ENCODE data around the gene FBXO9.

Gene FBXO9

DNA sequence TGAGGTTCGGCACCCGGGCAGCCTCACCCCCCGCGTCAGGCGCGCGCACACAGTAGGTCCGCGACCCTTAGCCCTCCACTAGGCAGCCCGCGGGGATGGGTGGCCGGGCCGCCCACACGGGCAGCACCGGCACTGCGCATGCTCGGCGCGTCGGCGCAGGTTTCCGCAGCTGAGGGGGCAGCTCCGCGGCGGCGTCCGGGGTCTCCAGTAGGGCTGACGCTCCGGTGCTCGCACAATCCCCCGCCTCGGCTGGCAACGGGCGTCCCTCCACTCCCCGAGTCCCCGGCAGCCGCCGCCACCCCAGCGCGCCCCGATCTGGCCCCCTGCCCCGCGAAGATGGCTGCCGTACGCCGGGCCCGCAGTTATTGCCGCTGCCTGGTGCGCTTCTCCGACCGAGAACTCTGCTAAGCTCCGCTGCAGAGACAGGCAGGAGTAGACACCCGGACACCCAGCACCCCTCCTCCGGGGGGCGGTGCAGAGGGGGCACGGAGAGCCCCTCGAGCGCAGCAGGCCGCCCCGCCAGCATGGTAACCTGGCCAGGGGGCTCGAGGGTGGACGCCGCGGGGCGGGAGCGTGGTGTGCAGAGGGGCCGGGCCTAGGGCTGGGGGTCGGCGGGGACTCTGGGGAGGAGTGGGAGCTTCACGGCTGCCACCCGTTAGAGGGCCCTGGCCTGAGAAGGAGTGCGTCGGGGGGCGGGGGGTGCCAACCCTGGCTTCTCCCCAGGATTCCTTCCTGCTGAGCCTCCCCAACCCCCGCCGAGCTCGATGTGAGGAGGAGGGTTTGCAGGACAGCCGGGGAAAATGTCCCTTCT, at the start of gene FBXO9:
TSS of gene FBXO9 (plus strand) at position 139 of the 811 bp plus-strand sequence. CDS start at position 525, 386 bp downstream.
- peak; percentile 59 for DNase-seq

DNA sequence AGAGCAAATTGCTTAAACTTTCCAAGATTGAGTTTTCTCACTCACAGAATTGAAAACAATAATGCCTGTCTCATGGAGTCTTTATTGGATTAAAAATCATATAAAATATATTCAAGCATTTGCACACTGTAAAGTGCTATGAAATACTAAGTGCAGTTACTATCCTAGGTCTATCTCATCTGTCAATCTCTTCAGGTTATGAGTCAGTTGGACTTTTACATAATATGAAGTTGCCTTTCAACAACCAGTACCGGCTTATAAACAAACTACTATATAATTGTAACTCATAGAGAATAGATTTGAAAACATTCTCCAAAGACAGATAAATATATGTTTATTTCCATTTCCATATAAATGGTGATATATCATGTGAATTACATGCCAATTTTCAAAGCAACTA, 49.7 kb upstream of the FBXO9 start:
- DNase-seq: no peak

DNA sequence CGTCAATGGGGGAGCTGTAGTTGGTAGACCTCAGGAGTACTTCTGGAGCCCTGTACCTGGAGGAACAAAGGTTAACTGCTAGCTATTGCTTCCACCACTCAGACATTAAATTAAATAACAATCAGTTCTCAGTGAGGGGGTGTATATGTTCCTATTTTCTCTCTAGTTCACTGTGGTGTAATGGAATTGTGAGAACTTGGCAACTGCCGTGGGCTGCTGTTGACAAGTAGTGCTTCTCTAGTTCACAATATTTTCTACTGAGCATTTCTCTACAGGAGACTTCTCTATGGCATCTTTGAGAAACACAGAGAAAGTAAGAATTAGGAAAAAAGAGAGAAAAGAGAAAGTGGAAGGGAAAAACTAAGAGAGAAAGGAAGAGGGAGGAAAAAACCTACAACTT, 46.8 kb upstream of the FBXO9 start:
- DNase-seq: no peak

DNA sequence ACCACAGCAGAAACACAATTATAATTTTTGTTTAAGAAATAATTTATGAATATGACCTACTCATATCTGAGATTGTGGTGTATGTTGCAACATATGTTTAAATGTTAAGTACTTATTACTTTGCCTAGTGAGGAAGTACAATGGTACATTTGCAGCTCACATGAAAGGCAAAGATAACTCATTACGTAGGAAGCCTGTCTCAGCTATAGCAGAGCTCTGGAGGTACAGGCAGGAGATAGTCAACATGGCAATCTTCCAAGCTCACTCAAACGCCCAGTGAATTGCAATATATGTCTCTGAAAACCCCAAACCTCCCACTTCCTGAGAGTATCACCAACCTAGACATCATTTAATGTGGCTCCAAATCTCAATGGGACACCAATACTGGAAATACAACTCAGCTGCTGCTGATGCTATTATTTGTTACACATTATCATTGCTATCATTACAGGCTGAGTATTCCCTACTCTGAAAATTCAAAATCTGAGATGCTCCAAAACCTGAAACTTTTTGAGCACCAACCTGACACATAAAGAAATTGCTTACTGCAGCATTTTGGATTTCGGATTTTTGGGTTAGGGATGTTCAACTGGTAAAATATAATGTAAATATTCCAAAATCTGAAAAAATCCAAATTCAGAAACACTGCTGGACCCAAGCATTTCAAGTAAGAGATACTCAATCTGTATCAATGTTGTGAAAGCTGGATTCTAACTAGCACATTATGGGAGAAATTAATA, 45.0 kb upstream of the FBXO9 start:
- no peak for DNase-seq

DNA sequence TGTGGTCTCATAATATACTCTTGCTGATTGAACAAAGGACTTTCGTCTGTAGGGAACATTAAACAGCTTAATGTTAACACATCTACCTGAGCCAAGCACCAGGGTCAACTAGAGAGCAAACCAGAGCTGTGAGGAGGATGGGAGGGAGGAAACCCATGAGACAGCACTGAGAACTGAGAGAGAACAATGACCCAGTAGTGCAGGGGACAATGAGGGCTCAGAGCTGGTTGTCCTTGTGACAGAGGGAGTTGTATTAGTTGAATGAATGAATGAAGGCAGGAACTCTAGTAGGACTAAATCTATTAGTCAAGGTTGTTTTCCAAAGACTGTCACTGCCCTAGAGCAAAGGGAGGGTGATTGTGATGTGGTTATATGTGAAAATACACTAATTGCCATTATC, 41.9 kb upstream of the FBXO9 start:
- no peak for DNase-seq

DNA sequence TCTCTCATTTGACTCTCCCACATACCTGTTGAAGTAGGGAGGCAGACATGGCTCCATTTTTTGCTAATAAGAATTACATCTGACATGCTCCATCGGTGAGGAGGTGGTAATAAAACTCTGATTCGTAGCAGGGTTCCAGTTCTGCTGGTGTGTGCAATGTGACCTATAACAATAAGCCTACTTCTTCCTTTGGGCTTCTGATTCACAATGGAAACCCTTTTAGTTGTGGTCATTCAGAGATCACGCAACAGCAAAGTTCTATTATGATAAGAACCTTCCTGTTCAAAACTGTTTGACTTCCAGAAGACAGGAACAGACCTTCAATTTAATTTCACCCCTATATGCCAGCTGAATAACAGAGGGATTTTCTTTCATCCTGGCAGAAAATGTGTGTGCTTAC, 38.7 kb upstream of the FBXO9 start:
- DNase-seq: no peak

DNA sequence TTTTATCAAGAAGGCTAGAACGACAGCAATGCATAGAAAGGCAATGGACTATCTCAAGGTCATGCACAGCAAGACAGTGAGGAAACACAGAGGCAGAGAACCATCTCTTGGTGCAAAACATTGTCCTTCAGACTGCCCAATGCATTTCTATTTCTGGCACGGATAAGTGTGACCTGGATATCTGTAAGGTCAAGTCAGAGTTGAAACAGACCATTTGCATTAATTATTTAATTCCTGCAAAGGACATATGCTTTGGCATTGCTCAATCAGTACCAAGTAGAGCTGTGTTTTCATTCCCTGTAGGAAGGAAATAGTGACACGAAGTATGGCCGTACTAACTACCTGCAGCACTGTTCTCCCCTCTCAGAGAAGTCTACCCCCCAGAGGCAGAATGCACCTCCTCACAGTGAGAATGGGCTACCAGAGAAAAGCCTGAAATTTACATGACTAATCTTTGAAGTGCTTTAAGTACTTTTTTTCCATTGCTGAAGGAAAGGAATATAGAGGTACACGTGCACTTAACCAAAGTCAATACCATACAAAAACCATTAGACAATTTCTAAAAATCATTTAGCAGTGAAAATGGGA, 38.0 kb upstream of the FBXO9 start:
- no peak for DNase-seq

DNA sequence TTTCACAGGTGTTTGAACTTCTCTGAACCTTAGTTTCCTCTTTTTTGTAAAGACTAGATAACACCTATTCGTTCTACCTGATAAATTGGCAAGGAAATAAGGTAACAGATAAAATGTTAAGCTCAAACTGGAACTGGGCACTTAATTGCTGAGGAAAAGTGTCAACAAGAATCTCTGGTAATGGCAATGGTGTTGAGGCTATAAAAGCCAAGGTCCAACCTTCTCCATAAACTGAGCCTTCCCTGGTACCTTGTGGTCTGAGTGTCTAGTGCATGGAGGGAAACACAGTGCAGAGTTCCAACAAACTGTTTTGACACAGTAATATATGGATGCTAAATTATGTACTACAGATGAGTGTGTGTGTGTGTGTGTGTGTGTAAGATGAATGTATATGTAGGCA, 36.7 kb upstream of the FBXO9 start:
- no peak for DNase-seq

DNA sequence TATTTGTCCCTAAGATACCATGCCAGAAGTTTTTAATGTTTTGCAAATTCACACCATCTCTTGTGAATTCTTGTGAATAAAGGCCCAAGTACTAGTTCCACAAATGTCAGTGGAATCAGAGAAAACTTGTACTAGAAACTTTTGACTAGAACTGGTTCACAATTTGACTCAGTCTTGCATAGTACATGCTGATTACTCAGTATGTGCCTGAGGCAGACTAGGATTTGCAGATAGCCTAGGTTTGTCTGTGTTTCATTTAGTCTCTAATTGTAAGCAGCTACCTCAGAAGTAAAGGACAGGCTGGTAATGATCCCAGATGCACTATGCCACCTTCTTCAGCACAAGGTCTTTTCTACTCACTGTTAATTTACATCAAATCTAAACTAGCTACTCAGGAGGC, 35.9 kb upstream of the FBXO9 start:
- DNase-seq: no peak

DNA sequence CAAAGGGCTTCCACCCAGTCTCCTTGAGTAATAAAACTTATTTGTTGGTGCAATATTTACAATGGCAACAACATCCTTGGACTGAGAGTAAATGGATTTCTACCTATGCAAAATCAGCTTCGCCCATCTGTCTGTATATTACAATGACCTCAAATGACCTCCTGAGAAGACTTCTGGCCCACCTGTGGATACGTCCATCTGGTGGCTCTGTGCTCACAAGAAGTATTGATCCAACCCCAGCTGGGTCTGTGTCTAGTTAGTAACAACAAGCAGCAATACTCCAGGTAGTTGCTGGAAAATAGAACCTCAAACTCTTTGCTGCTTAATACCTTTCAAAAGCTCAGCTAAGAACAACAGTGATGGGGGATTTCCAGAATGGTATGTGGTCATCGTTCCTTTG, 35.4 kb upstream of the FBXO9 start:
- DNase-seq: no peak

DNA sequence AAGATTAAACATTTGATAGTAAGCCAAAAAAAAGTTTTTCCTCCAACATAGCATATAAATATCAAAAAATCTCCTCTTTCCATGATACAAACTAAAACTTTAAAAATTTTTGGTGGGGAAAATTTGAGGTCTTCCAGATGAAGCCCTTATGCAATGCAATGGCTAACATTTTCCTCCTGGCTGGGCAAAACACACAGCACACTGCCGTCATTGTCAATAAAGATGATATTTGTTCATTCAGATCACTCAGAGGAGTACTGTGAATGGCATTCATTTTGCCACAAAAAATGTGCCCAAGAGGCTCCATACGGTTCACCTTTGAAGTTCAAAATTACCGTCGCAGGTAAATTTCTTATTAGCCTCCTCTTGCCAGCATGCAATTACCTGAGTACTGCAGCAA, 33.9 kb upstream of the FBXO9 start:
- no peak for DNase-seq

DNA sequence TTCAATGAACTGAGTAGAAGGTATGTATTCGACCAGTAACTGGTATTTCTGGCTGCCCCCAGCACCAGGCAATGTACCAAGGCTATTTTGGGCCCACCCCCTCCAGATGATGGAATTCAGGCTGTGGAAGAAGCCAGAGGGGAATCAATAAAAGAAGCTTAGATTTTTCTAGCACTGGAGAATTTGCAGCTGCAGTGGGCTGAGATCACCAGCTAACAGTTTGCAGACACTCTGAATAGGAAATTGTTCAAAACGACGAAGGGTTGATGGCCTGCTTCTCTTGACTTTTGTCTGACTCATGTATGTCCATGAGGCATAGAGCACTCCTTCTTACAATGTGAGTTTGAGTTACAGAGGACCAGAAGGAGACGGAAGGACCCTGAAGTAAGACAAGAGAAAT, 32.4 kb upstream of the FBXO9 start:
- DNase-seq: no peak

DNA sequence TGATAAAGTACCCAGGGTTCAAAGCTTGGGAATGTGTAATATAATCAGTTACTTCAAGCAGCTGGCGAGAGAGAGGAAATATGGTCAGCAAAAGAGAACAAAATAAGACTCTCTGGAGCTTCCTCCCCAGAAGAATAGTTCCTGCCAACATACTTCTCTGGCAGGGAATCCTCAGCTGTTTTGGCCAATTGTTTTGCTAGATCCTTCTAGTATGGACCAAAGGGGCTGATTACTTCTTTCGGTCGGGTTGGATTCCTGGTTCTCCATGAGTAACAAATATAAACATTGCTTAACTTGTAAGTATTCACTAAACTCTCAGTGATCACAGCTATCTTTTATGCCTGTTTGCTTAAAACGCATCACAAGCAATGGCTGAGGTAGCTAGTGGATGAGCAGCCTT, 31.4 kb upstream of the FBXO9 start:
- no peak for DNase-seq

DNA sequence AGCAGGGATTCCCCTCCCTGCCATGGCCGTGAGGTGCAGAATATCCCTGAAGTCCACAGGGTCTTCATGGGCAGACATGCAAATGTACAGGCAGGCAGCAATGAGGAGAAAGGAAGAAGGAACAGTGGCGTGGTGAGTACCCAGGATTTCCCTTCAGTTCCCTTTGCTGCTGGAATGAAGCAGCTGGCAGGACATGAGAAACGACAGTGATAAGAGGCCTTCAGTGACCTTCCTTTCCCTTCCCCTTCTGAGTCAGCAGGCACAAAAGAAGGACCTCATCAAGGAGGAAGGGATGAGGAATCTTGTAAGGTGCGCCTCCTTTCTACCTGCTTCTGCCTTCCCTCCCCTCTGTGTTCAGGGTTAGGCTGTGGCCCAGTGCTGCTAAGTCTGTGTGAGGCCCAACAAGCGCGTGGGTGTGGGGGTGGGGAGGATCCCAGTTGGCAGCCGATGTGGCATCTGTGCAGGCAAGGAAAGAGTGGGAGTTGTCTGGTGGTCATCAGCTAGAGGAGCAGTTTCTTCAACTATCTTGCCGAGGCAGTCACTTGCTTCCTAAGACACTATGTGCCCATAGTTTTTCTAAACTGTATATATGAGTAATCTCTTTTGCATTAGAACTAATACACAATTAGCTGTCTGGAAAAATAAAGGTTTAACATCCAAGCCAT, 29.5 kb upstream of the FBXO9 start:
- DNase-seq: no peak

DNA sequence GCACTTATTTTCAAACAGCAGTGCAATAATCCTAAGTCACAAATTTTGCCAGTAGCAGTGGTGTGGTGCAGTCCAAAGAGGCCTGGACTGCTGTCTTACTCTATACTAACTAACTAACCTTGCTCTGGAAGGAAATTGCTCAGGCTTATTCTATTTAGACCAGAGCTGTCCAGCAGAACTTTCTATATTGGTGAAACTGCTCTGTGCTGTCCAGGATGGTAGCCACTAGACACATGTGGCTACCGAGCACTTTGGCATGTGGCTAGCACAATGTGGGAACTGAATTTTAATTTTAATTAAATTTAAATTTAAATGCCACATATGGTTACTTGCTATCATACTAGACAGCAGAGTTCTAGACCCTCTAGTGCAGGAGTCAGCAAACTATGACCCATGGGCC, 27.1 kb upstream of the FBXO9 start:
- no peak for DNase-seq

DNA sequence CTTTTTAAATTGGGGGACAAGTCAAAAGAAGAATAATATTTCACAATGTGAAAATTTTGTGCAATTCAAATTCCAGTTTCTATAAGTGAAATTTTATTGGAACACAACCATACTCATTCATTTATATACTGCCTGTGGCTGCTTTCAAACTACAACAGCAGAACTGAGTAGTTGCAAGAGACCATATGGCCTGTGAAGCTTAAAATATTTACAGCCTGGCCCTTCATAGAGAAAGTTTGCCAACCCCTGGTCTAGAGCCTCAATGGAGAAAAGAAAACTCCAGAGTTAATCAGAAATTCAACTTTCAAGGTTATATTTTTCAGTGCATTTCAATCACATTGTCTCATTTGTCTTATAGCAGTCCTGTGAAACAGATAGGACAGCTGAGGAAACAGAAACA, 26.6 kb upstream of the FBXO9 start:
- no peak for DNase-seq

DNA sequence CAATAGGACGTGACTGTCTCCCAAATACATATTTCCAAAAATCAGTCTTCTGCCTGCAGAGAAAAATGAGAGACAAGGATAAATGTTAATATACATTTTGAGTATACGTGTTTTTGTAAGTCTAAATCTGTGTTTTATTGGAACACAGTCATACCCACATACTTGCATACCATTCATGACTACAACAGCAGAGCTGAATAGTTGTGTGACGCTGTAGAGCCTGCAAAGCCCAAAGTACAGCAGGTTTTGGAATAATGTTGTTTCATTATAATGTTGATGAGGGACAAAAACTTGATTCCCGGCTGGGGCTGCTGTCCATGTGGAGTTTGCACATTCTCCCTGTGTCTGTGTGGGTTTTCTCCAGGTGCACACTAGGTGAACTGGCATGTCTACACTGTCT, 23.8 kb upstream of the FBXO9 start:
- no peak for DNase-seq

DNA sequence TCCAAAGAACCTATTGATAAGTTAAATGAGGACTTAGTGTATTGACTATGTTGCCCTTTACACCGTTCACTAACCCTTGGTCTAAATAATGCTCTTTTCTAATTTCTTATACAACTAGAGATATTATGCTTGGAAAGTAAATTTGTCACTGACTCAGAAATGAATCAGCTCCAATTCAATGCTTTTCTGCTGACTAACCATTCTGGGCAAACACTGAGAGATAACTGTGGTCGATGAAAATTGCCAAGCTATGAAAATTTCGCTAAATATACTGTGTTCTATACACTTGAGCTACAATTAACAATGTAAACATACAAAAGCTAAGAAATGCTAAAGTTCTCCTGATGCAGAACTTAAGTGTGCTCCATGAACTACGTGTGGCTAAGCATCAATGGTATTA, 23.1 kb upstream of the FBXO9 start:
- no peak for DNase-seq

DNA sequence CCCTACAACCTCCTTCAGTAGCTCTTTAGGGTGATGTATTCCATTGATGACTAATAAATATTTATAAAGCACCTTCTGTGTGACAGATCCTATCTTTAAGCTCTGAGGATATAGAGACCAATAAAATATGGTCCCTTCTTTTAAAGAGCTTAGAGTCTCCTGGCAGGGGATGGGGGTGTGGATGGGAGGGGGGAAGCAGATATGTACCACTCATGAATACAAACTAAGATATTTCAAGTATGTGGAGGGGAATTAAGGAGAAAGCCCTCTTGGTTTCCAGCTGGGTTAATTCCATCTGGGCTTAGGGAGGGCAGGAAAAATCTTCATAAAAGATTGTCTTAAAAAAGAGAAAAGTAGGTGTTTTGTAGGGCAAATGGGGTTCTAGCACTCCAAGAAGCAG, 21.6 kb upstream of the FBXO9 start:
- no peak for DNase-seq

DNA sequence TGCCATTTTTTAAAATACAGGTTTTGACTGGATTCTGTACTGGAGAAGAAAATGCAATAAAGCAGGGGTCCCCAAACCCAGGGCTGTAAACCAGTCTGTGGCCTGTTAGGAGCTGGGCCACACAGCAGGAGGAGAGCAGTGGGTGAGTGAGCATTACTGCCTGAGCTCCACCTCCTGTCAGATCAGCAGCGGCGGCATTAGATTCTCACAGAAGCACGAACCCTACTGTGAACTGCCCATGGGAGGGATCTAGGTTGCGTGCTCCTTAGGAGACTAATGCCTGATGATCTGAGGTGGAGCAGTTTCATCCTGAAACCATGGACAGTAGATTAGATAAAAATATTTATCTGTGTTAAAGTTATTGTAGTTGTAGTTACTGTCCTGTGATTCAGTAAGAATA, 21.1 kb upstream of the FBXO9 start:
- DNase-seq: no peak

DNA sequence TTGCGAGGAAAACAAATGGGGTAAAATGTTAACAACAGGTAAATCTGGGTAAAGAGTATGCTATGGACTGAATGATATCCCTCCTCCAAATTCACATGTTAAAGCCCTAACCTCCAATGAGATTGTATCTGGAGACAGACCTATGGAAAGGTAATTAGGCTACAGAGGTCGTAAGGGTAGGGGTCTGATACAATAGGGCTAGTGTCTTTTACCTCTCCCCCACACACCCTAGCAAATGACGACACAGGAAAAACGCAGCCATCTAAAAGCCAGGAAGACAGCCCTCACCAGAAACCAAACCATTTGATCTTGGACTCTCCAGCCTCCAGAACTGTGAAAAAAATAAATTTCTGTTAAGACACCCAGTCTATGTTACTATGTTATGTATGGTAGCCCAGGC, 20.6 kb upstream of the FBXO9 start:
- DNase-seq: no peak

DNA sequence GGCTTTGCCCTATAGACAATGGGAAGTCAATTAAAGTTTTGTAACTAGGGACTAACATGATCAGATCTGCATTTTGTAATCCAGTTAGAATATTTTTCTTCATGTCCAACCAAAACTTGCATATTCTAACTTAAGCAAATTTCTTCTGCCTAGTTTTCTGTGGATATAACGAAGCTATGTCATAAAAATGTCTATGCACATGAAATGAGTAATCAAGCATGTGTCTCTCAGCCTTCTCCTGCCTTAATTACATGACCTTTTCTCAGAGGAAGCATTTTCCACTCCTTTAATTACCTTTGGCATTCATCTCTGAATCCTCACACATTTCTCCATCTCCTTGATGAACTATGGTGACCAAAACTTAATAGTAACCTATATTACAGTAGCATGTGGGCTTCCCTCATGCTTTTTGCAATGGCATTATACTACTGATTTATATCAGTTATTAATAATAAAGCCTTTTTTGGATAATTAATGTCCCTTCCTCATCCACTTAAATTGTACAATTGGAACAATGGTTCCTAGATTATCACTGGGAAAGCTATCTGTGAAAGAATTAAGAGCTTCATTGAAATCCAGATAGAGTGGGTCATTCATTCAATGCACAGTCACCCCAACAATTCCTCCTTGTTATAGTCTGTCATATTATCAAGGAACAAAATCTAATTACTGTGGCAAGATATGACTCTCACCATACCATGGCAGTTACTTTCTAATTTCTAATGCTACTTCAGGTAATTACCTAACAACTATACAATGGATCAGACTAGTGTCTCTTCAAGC, 19.1 kb upstream of the FBXO9 start:
- DNase-seq: no peak

Data from NCI-H1436 (cell line).